CD4-positive, alpha-beta T cell (primary cell): ENCODE results near the gene HMCN2. TPM values are rescaled to one million over a fixed set of nuclear protein-coding genes. Genes with fewer than 3 reads are reported as not detected.

Experiments
- ATAC-seq: fragments of 200-7000 bp; cut with Tn5 transposase; one replicate; pipeline ENCODE4 v1.10.0; 2022; ENCODE audit warnings: mild to moderate bottlenecking; ENCODE audit not compliant: poor library complexity
- CTCF ChIA-PET: fragments of 350-600 bp; sonication (Branson Sonifier 250); formaldehyde crosslinking; loops from one replicate; lab custom pipeline; 2021; ENCODE audit warnings: antibody characterized with exemption, inconsistent platforms; lab: Charles Lee
- POLR2A ChIA-PET: fragments of 350-600 bp; sonication (Branson Sonifier 250); formaldehyde crosslinking; loops from one replicate; lab custom pipeline; 2021; ENCODE audit warnings: antibody characterized with exemption, inconsistent platforms; lab: Charles Lee
- DNase-seq, 14 experiments: peaks; one replicate each; pipeline ENCODE4 v3.0.0-alpha.2; 2013 to 2020; ENCODE audit warnings: mixed read lengths in 2 of 14
- H3K27ac ChIP-seq, 2 donors: one replicate each; pipeline versions ENCODE4 v1.5.1 to v1.7.0; 2013; ENCODE audit warnings: low read length in 2 of 2, low read depth in 1 of 2, mild to moderate bottlenecking in 1 of 2
- H3K27me3 ChIP-seq, 2 experiments: 1 replicate in 1 of 2; 2 replicates in 1 of 2; pipeline versions ENCODE4 v1.6.1 to v1.7.0; 2013; ENCODE audit warnings: low read length in 2 of 2, control low read depth in 1 of 2, mild to moderate bottlenecking in 1 of 2, moderate library complexity in 1 of 2; ENCODE audit not compliant: insufficient read depth in 2 of 2, control insufficient read depth in 1 of 2
- H3K36me3 ChIP-seq: one replicate; pipeline ENCODE4 v1.6.1; 2013; ENCODE audit warnings: low read length, control low read depth; ENCODE audit not compliant: insufficient read depth
- H3K4me1 ChIP-seq: one replicate; pipeline ENCODE4 v1.6.1; 2013; ENCODE audit warnings: low read length, control low read depth; ENCODE audit not compliant: insufficient read depth
- H3K4me3 ChIP-seq: one replicate; pipeline ENCODE4 v1.5.1; 2013; ENCODE audit warnings: mild to moderate bottlenecking, low read length, moderate library complexity
- H3K9me3 ChIP-seq, 2 experiments: 1 replicate in 1 of 2; 2 replicates in 1 of 2; pipeline versions ENCODE4 v1.6.1 to v1.7.0; 2013; ENCODE audit warnings: low read length in 2 of 2, mild to moderate bottlenecking in 2 of 2, control low read depth in 1 of 2, moderate library complexity in 1 of 2; ENCODE audit not compliant: control insufficient read depth in 1 of 2, insufficient read depth in 1 of 2
- H3K27ac Mint-ChIP-seq: one replicate; pipeline ENCODE4 v1.8.0; 2020; ENCODE audit warnings: mixed read lengths
- H3K27me3 Mint-ChIP-seq: one replicate; pipeline ENCODE4 v1.8.0; 2021; ENCODE audit warnings: mixed read lengths
- H3K36me3 Mint-ChIP-seq: one replicate; pipeline ENCODE4 v1.8.0; 2021; ENCODE audit warnings: low read depth, mixed read lengths
- H3K4me1 Mint-ChIP-seq: one replicate; pipeline ENCODE4 v1.8.0; 2021; ENCODE audit warnings: low read depth, mixed read lengths
- H3K4me3 Mint-ChIP-seq: one replicate; pipeline ENCODE4 v1.8.0; 2020; ENCODE audit warnings: mild to moderate bottlenecking, mixed read lengths
- H3K9me3 Mint-ChIP-seq: one replicate; pipeline ENCODE4 v1.8.0; 2020; ENCODE audit warnings: mixed read lengths
- intact Hi-C, 2 experiments: fragments of 100-400 bp; cut with DNase I in 1 of 2; cut with micrococcal nuclease in 1 of 2; formaldehyde crosslinking; loops; one replicate each; pipeline versions ENCODE4 v1.15.1 to v1.9.0; 2023 to 2025; cut with DNase I, micrococcal nuclease
- total RNA-seq, 174 experiments: library from RNA in 2 of 174; stranded (reverse) in 2 of 174; gene quantifications; one replicate each; pipeline ENCODE4 v1.2.3 and lab custom pipeline; 2021 to 2026
- TF ChIP-seq, protein P1 (sequence below): fragments of 200-600 bp; IDR thresholded peaks from one replicate; pipeline ENCODE4 v1.8.0; 2022; ENCODE audit warnings: antibody characterized with exemption, mild to moderate bottlenecking

The HMCN2 gene
- total RNA-seq, 2 experiments from 2014 or later, result not detected

DNA sequence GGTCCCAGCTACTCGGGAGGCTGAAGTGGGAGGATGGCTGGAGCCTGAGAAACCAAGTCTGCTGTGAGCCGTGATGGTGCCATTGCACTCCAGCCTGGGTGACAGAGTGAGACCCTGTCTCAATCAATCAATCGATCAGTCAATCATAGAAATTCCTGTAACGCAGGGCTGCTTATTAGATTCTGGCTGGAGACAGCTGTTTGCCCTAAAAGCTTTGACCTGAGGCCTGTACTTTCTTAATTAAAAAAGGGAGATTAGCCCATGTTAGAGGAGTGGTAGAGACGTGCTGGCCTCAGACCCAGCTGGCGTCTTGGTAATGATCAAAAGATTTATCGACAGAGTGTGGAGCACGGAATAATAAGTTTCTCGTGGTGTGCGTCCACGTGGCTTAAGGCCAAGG is 40.5 kb upstream of the HMCN2 start:
- no peak for ATAC-seq
- H3K4me3 Mint-ChIP-seq, result no peak overlapping the region
- CTCF ChIA-PET, result no interaction called here

DNA sequence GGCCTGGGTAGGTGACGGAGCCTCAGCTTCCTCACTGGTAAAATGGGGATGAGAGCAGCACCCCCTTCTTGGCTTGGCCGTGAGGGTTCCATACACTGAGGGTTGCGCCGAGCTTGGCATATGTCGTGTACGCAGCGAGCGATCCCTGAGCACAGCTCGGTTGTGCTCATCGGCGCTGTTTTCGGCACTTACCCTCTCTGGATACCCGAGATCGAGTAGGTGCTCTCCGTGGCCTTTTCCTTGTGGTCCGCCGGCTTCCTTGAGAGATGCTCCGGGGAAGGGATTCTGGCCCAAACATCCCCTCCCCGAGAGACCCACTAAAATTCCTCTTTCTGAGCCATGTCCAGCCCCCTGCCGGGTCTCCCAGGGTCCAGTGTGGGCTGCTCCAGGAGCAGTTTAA is 40.0 kb upstream of the HMCN2 start:
- H3K36me3 Mint-ChIP-seq, result no peaks in the 10 kb centered on the region
- CTCF ChIA-PET, result no interaction called here

More for the DNA sequence above, 40.5 kb upstream of the HMCN2 start:
- no peaks in the 10 kb centered on the region for H3K9me3 Mint-ChIP-seq
- H3K36me3 Mint-ChIP-seq, result no peaks in the 10 kb centered on the region
- Histone ChIP-seq H3K9me3 (peaks cover 9 to 10% of the 10 kb centered on the region in 2 experiments), H3K27ac (no peak overlapping the region), H3K4me1 (no peaks in the 10 kb centered on the region), H3K4me3 (no peak overlapping the region), H3K27me3 (no peaks in the 10 kb centered on the region), H3K36me3 (no peaks in the 10 kb centered on the region)
- intact Hi-C loops, result no loop called here
- no peak overlapping the region for H3K27ac Mint-ChIP-seq
- no peak for DNase-seq
- H3K27me3 Mint-ChIP-seq, result no peaks in the 10 kb centered on the region
- TF ChIP-seq, protein P1, sequence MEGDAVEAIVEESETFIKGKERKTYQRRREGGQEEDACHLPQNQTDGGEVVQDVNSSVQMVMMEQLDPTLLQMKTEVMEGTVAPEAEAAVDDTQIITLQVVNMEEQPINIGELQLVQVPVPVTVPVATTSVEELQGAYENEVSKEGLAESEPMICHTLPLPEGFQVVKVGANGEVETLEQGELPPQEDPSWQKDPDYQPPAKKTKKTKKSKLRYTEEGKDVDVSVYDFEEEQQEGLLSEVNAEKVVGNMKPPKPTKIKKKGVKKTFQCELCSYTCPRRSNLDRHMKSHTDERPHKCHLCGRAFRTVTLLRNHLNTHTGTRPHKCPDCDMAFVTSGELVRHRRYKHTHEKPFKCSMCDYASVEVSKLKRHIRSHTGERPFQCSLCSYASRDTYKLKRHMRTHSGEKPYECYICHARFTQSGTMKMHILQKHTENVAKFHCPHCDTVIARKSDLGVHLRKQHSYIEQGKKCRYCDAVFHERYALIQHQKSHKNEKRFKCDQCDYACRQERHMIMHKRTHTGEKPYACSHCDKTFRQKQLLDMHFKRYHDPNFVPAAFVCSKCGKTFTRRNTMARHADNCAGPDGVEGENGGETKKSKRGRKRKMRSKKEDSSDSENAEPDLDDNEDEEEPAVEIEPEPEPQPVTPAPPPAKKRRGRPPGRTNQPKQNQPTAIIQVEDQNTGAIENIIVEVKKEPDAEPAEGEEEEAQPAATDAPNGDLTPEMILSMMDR, result no peak
- H3K4me1 Mint-ChIP-seq, result no peaks in the 10 kb centered on the region
- POLR2A ChIA-PET, result no interaction called here

DNA sequence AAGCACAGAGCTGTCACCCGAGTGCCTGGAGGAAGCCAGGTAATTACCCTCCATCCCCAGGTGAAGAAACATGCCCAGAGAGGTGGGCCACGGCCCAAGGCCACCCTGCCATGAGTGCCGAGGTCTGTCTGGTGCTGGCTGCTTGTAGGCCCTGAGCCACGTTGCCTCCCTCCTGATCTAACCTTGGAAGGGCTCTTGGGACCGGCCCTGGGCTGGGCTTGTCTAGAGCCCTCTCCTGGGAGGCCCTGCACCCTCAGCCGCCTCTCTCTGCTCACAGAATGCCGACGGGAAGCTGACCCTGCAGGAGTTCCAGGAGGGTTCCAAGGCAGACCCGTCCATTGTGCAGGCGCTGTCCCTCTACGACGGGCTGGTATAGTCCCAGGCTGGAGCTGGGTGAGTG is 39.4 kb upstream of the HMCN2 start:
- ATAC-seq (no peak), DNase-seq (no peak)
- Mint-ChIP-seq H3K4me3 (no peak overlapping the region), H3K27ac (no peak overlapping the region), H3K36me3 (no peaks in the 10 kb centered on the region), H3K9me3 (no peaks in the 10 kb centered on the region), H3K4me1 (no peaks in the 10 kb centered on the region), H3K27me3 (no peaks in the 10 kb centered on the region)
- H3K9me3 ChIP-seq, result peaks cover 9 to 10% of the 10 kb centered on the region in 2 experiments
- no peak overlapping the region for H3K4me3 ChIP-seq
- no peak overlapping the region for H3K27ac ChIP-seq
- H3K27me3 ChIP-seq, result no peaks in the 10 kb centered on the region
- H3K36me3 ChIP-seq, result no peaks in the 10 kb centered on the region
- intact Hi-C loops, result no loop called here
- TF ChIP-seq, protein P1, result no peak
- CTCF ChIA-PET, result no interaction called here
- POLR2A ChIA-PET, result no interaction called here
- H3K4me1 ChIP-seq, result no peaks in the 10 kb centered on the region

More for the DNA sequence above, 40.0 kb upstream of the HMCN2 start:
- intact Hi-C loops, result no loop called here
- Mint-ChIP-seq H3K9me3 (no peaks in the 10 kb centered on the region), H3K27ac (no peak overlapping the region), H3K4me3 (no peak overlapping the region), H3K27me3 (no peaks in the 10 kb centered on the region), H3K4me1 (no peaks in the 10 kb centered on the region)
- H3K9me3 ChIP-seq, result peaks cover 9 to 10% of the 10 kb centered on the region in 2 experiments
- TF ChIP-seq, protein P1, result no peak
- H3K27me3 ChIP-seq, result no peaks in the 10 kb centered on the region
- ATAC-seq (no peak), DNase-seq (no peak)
- H3K4me1 ChIP-seq, result no peaks in the 10 kb centered on the region
- no peak overlapping the region for H3K4me3 ChIP-seq
- POLR2A ChIA-PET, result no interaction called here
- no peaks in the 10 kb centered on the region for H3K36me3 ChIP-seq
- no peak overlapping the region for H3K27ac ChIP-seq
